WTC11 (cell line): ENCODE data around the gene MSI1.

Experiments
- CTCF ChIP-seq: fragments of 200-600 bp; IDR thresholded peaks from 2 replicates; pipeline ENCODE4 v1.8.0; 2022; ENCODE audit warnings: antibody characterized with exemption
- ESRRA ChIP-seq: sonication (generic); formaldehyde crosslinking; IDR thresholded peaks from 2 replicates; pipeline ENCODE4 v1.8.1; 2022; ENCODE audit warnings: mild to moderate bottlenecking, missing genetic modification reagents, borderline replicate concordance
- FOXJ3 ChIP-seq: sonication (generic); formaldehyde crosslinking; IDR thresholded peaks from 2 replicates; pipeline ENCODE4 v1.9.0; 2021; ENCODE audit warnings: missing genetic modification reagents, mild to moderate bottlenecking, borderline replicate concordance
- IRF2 ChIP-seq: sonication (generic); formaldehyde crosslinking; IDR thresholded peaks from 2 replicates; pipeline ENCODE4 v1.8.0; 2022; ENCODE audit warnings: low read depth, missing genetic modification reagents, borderline replicate concordance
- STAT6 ChIP-seq: sonication (generic); formaldehyde crosslinking; conservative IDR thresholded peaks from 2 replicates; pipeline ENCODE4 v1.8.1; 2023; ENCODE audit warnings: mild to moderate bottlenecking, low read depth, missing genetic modification reagents, moderate library complexity
- USF2 ChIP-seq: sonication (generic); formaldehyde crosslinking; IDR thresholded peaks from 2 replicates; pipeline ENCODE4 v1.8.1; 2023; ENCODE audit warnings: mild to moderate bottlenecking, missing genetic modification reagents, moderate library complexity
- ZNF219 ChIP-seq: sonication (generic); formaldehyde crosslinking; IDR thresholded peaks from 2 replicates; pipeline ENCODE4 v1.8.0; 2023; ENCODE audit warnings: missing genetic modification reagents, mild to moderate bottlenecking, borderline replicate concordance
- ZNF423 ChIP-seq: fragments of 250-450 bp; sonication (Bioruptor Pico); IDR thresholded peaks from 2 replicates; pipeline ENCODE4 v2.1.2; 2022; ENCODE audit warnings: mild to moderate bottlenecking, moderate library complexity

- TF ChIP-seq CTCF, result no peak
- no peak for TF ChIP-seq USF2 (CRISPR knock-in tag)
- no peak for TF ChIP-seq FOXJ3
- TF ChIP-seq ZNF423 (CRISPR knock-in tag), result no peak
- no peak for TF ChIP-seq STAT6 (CRISPR knock-in tag)
- no peak for TF ChIP-seq ZNF219 (CRISPR knock-in tag)
- TF ChIP-seq ESRRA (CRISPR knock-in tag), result no peak
- TF ChIP-seq IRF2 (CRISPR knock-in tag), result no peak
These were observed 2.1 kb downstream of the MSI1 start for GRCh38 chr12:120366845-120367232.
